H1 (cell line): ENCODE results near the gene NWD2. TPM values are rescaled to one million over a fixed set of nuclear protein-coding genes. Genes with fewer than 3 reads are reported as not detected.

Experiments
- CTCF ChIA-PET: fragments of 300-600 bp; sonication (Branson Sonifier 250); formaldehyde crosslinking; loops from one replicate; lab custom pipeline; 2021; ENCODE audit not compliant: partially characterized antibody; lab: Charles Lee
- POLR2A ChIA-PET: fragments of 300-600 bp; sonication (Branson Sonifier 250); formaldehyde crosslinking; loops from one replicate; lab custom pipeline; 2021; ENCODE audit warnings: inconsistent platforms; ENCODE audit not compliant: partially characterized antibody; lab: Charles Lee
- DNase-seq, 2 experiments: peaks; one replicate each; pipeline versions ENCODE4 v3.0.0 to v3.0.0-alpha.2; 2010 to 2022; ENCODE audit warnings: low spot score in 2 of 2, low read depth in 1 of 2, mixed read lengths in 1 of 2
- FAIRE-seq: peaks from 2 replicates; lab custom pipeline; 2011; peaks lifted over from hg19 to GRCh38; lab: Jason Lieb, UNC
- H2AFZ ChIP-seq: 2 replicates; pipeline ENCODE4 v1.8.1; 2012; ENCODE audit warnings: low read length, inconsistent platforms
- H2AK5ac ChIP-seq: 2 replicates; pipeline ENCODE4 v1.6.1; 2013; ENCODE audit warnings: low read depth, low read length
- H2BK120ac ChIP-seq: replicated peaks from 2 replicates; pipeline ENCODE3; 2013; ENCODE audit warnings: low read depth, low read length, inconsistent platforms
- H2BK12ac ChIP-seq: 2 replicates; pipeline ENCODE4 v1.6.1; 2013; ENCODE audit warnings: low read depth, low read length
- H2BK15ac ChIP-seq: 2 replicates; pipeline ENCODE4 v1.6.1; 2013; ENCODE audit warnings: low read length
- H2BK20ac ChIP-seq: 2 replicates; pipeline ENCODE4 v1.6.1; 2013; ENCODE audit warnings: low read length
- H2BK5ac ChIP-seq: 2 replicates; pipeline ENCODE4 v1.6.1; 2013; ENCODE audit warnings: low read depth, low read length
- H3K14ac ChIP-seq: 2 replicates; pipeline ENCODE4 v1.6.1; 2013; ENCODE audit warnings: inconsistent platforms; ENCODE audit not compliant: insufficient read length
- H3K18ac ChIP-seq: 2 replicates; pipeline ENCODE4 v1.6.1; 2013; ENCODE audit warnings: low read length; ENCODE audit errors: extremely low read depth
- H3K23ac ChIP-seq: 2 replicates; pipeline ENCODE4 v1.6.1; 2013; ENCODE audit warnings: inconsistent platforms; ENCODE audit not compliant: insufficient read length
- H3K23me2 ChIP-seq: 2 replicates; pipeline ENCODE4 v1.6.1; 2013; ENCODE audit warnings: low read depth, low read length
- H3K27ac ChIP-seq: 2 replicates; pipeline ENCODE4 v1.6.1; 2011; ENCODE audit warnings: low read depth, low read length, inconsistent platforms
- H3K27me3 ChIP-seq, 4 experiments: replicated peaks in 1 of 4; 1 replicate in 1 of 4; 2 replicates in 3 of 4; pipeline versions ENCODE4 v1.6.1 to v1.8.1; 2011 to 2013; ENCODE audit warnings: low read length in 3 of 4, mild to moderate bottlenecking in 3 of 4, inconsistent platforms in 2 of 4, mixed read lengths in 2 of 4, moderate library complexity in 1 of 4; ENCODE audit not compliant: control insufficient read depth in 3 of 4, insufficient read depth in 3 of 4; ENCODE audit errors: extremely low read depth in 1 of 4
- H3K36me3 ChIP-seq, 4 experiments: 2 replicates each; pipeline versions ENCODE4 v1.6.1 to v1.8.1; 2011 to 2013; ENCODE audit warnings: mild to moderate bottlenecking in 4 of 4, low read length in 3 of 4, moderate library complexity in 2 of 4, control low read depth in 1 of 4, inconsistent platforms in 1 of 4; ENCODE audit not compliant: insufficient read depth in 4 of 4, control insufficient read depth in 2 of 4
- H3K4ac ChIP-seq: replicated peaks from 2 replicates; pipeline ENCODE3; 2013; ENCODE audit warnings: low read length, low read depth, mixed read lengths, inconsistent platforms; ENCODE audit not compliant: insufficient read length
- H3K4me1 ChIP-seq, 4 experiments: replicated peaks in 1 of 4; 1 replicate in 1 of 4; 2 replicates in 3 of 4; pipeline versions ENCODE4 v1.6.1 to v1.8.1; 2011 to 2013; ENCODE audit warnings: low read length in 3 of 4, inconsistent platforms in 2 of 4, mixed read lengths in 1 of 4; ENCODE audit not compliant: insufficient read depth in 4 of 4, control insufficient read depth in 3 of 4
- H3K4me2 ChIP-seq, 2 experiments: 2 replicates each; pipeline versions ENCODE4 v1.6.1 to v1.8.1; 2011 to 2013; ENCODE audit warnings: low read depth in 2 of 2, low read length in 2 of 2, control low read depth in 1 of 2, inconsistent platforms in 1 of 2, mild to moderate bottlenecking in 1 of 2; ENCODE audit not compliant: insufficient read depth in 1 of 2
- H3K4me3 ChIP-seq, 4 experiments: fragments of 200-600, 300-600 bp in 1 of 4; sonication (generic), shearing (Covaris generic), sonication (Bioruptor Twin) in 1 of 4; 2 replicates each; pipeline versions ENCODE4 v1.5.1 to v1.8.1; 2011 to 2016; ENCODE audit warnings: low read length in 4 of 4, low read depth in 3 of 4, control low read depth in 2 of 4, inconsistent platforms in 2 of 4, mild to moderate bottlenecking in 2 of 4, mixed read lengths in 1 of 4, moderate library complexity in 1 of 4; ENCODE audit not compliant: insufficient read depth in 2 of 4; ENCODE audit errors: extremely low read depth in 1 of 4
- H3K56ac ChIP-seq: replicated peaks from 2 replicates; pipeline ENCODE3; 2013; ENCODE audit warnings: low read depth, mild to moderate bottlenecking, mixed read lengths, low read length, inconsistent platforms; ENCODE audit not compliant: insufficient read length
- H3K79me1 ChIP-seq: 2 replicates; pipeline ENCODE4 v1.6.1; 2013; ENCODE audit warnings: low read depth, low read length, control low read depth
- H3K79me2 ChIP-seq, 2 experiments: 2 replicates each; pipeline versions ENCODE4 v1.6.1 to v1.8.1; 2012 to 2013; ENCODE audit warnings: low read length in 2 of 2, mild to moderate bottlenecking in 2 of 2, inconsistent platforms in 1 of 2; ENCODE audit not compliant: insufficient read depth in 2 of 2, control insufficient read depth in 1 of 2
- H3K9ac ChIP-seq, 4 experiments: replicated peaks in 1 of 4; 1 replicate in 1 of 4; 2 replicates in 3 of 4; pipeline versions ENCODE4 v1.6.1 to v1.8.1; 2011 to 2013; ENCODE audit warnings: low read depth in 3 of 4, low read length in 3 of 4, control low read depth in 2 of 4, mild to moderate bottlenecking in 2 of 4, moderate library complexity in 2 of 4, inconsistent platforms in 1 of 4; ENCODE audit errors: extremely low read depth in 1 of 4
- H3K9me3 ChIP-seq, 2 experiments: 2 replicates each; pipeline versions ENCODE4 v1.6.1 to v1.8.1; 2012 to 2013; ENCODE audit warnings: mild to moderate bottlenecking in 2 of 2, moderate library complexity in 2 of 2, control low read depth in 1 of 2, inconsistent platforms in 1 of 2, low read depth in 1 of 2, low read length in 1 of 2, mixed read lengths in 1 of 2; ENCODE audit not compliant: insufficient read depth in 2 of 2
- H4K20me1 ChIP-seq, 2 experiments: replicated peaks in 1 of 2; 2 replicates each; pipeline versions ENCODE3 to v1.8.1; 2011 to 2013; ENCODE audit warnings: inconsistent platforms in 2 of 2, low read length in 2 of 2, mild to moderate bottlenecking in 1 of 2; ENCODE audit not compliant: insufficient read depth in 2 of 2, control insufficient read depth in 1 of 2
- H4K5ac ChIP-seq: 2 replicates; pipeline ENCODE4 v1.6.1; 2013; ENCODE audit warnings: low read length, low read depth, mixed read lengths, inconsistent platforms; ENCODE audit not compliant: insufficient read length
- H4K8ac ChIP-seq: 2 replicates; pipeline ENCODE4 v1.8.0; 2013; ENCODE audit warnings: mild to moderate bottlenecking, moderate library complexity, low read length, inconsistent platforms; ENCODE audit not compliant: insufficient read depth; ENCODE audit errors: extremely low read depth
- H4K91ac ChIP-seq: replicated peaks from 2 replicates; pipeline ENCODE3; 2013; ENCODE audit warnings: low read length, mixed read lengths, inconsistent platforms; ENCODE audit not compliant: insufficient read length
- WGBS, 2 experiments: shearing (Covaris generic) in 1 of 2; methylation state at CpG; one replicate each; pipeline versions ENCODE4 v1.1.6 to v1.1.7; 2013 to 2015; ENCODE audit warnings: low lambda C conversion rate in 2 of 2, mixed read lengths in 2 of 2, inconsistent platforms in 1 of 2, low coverage in 1 of 2, missing lambda C conversion rate in 1 of 2; ENCODE audit not compliant: insufficient replicate concordance in 2 of 2, insufficient coverage in 1 of 2, insufficient read length in 1 of 2; ENCODE audit errors: extremely low coverage in 1 of 2, missing lambda C conversion rate in 1 of 2; 5-methylcytosine and 5-hydroxymethylcytosine counted together
- polyA plus RNA-seq, 7 experiments: library from polyadenylated mRNA; depleted of rRNA in 3 of 7; stranded (reverse) in 5 of 7; unstranded in 2 of 7; fragments of >200 nt in 5 of 7; fragments of 200-250 nt in 2 of 7; gene quantifications; 1 replicate in 5 of 7; 2 replicates in 1 of 7; 4 replicates in 1 of 7; pipeline versions ENCODE4 v1.2.1 to v1.2.3, GENCODE V29; 2011 to 2013; ENCODE audit warnings: missing spikeins in 2 of 7, mixed read lengths in 2 of 7
- total RNA-seq: library from RNA; stranded (reverse); fragmentation: NEBNext Ultra II Directional; extraction: Animal tissue kit (Norgen Biotek cat#: 25700); gene quantifications from 2 replicates; pipeline ENCODE4 v1.2.1, GENCODE V29; 2021

NWD2 gene
- total and polyA plus RNA-seq, 2 of the 8 experiments (the other 6 are each of a cell fraction or from before 2014, with no cell fraction given), result under 0.01 TPM; not detected in 1

DNA sequence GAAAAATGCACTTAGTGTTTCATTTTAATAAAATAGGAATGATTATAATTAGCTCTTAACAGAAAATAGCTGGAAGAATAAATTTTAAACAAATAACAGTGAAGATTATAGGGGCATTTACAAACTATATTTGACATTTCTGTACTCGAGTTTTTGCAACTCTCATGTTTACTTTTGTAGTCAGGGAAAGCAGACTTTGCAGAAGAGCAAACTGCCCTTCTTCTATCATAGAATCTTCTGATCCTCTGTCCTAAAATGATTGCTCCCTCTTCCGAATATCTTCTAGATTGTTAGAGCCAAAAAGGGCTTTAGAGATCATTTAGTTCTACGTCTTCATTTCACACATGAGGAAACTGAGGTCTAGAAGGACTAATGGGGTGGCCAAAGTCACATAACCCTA lies 222.7 kb downstream of the NWD2 start:
- FAIRE-seq (no peak), DNase-seq (no peak)
- H3K27me3 ChIP-seq, result no peaks in the 10 kb centered on the region
- H3K4me1 ChIP-seq, result peaks cover 0 to 3% (median 1%) of the 10 kb centered on the region in 4 experiments; a peak in 4 of 7 replicates
- H3K23me2 ChIP-seq, result no peaks in the 10 kb centered on the region
- H3K56ac ChIP-seq, result no peak overlapping the region
- H3K18ac ChIP-seq, result no peak overlapping the region
- H3K36me3 ChIP-seq, result no peaks in the 10 kb centered on the region
- ChIA-PET POLR2A (no interaction called here), CTCF (interaction anchor here (1.2 to 4.1 kb wide), 3 partner anchors 13 to 100 kb away, joined by 3 to 18 read pairs (median 4); a partner anchor contains a TSS)
- no peak overlapping the region for H3K14ac ChIP-seq
- H2AFZ ChIP-seq, result no peak overlapping the region
- H4K91ac ChIP-seq, result no peak overlapping the region
- no peak overlapping the region for H2BK20ac ChIP-seq
- no peak overlapping the region for H3K23ac ChIP-seq
- H3K79me2 ChIP-seq, result no peaks in the 10 kb centered on the region
- no peak overlapping the region for H2BK5ac ChIP-seq
- H3K9me3 ChIP-seq, result no peaks in the 10 kb centered on the region
- no peak overlapping the region for H3K9ac ChIP-seq
- WGBS, 2 experiments, result 91% methylated on average over 3 of the region's 3 CpGs; no CpG with 5 or more reads in 1 of the 2 experiments
- H3K4ac ChIP-seq, result no peak overlapping the region
- no peak overlapping the region for H2BK15ac ChIP-seq
- H3K27ac ChIP-seq, result no peak overlapping the region
- no peak overlapping the region for H2BK12ac ChIP-seq
- H4K8ac ChIP-seq, result no peak overlapping the region
- H2AK5ac ChIP-seq, result no peak overlapping the region
- no peaks in the 10 kb centered on the region for H3K79me1 ChIP-seq
- no peak overlapping the region for H4K5ac ChIP-seq
- no peak overlapping the region for H3K4me3 ChIP-seq
- no peak overlapping the region for H2BK120ac ChIP-seq
- no peak overlapping the region for H3K4me2 ChIP-seq
- H4K20me1 ChIP-seq, result peaks cover 0 to 2% of the 10 kb centered on the region in 2 experiments
